Measurements from ENCODE around the gene PDE4D.

PDE4D gene

GRCh38 chr5:59732301-59732700, 161.2 kb downstream of the PDE4D start:
- DNase-seq, result no peak

GRCh38 chr5:59731809-59732208, 161.7 kb downstream of the PDE4D start:
- no peak for DNase-seq

- no peak for DNase-seq
These were observed 163.7 kb downstream of the PDE4D start for GRCh38 chr5:59729820-59730219.

GRCh38 chr5:59729357-59729756, 164.2 kb downstream of the PDE4D start:
- DNase-seq, result no peak

- no peak for DNase-seq
These were observed 165.2 kb downstream of the PDE4D start for GRCh38 chr5:59728356-59728755.

- no peak for DNase-seq
These were observed 166.3 kb downstream of the PDE4D start for GRCh38 chr5:59727186-59727585.

GRCh38 chr5:59725392-59725767, 168.1 kb downstream of the PDE4D start:
- peak; percentile 58 for DNase-seq

- DNase-seq, result peak; percentile 50
These were observed 168.8 kb downstream of the PDE4D start for GRCh38 chr5:59724482-59725391.

- DNase-seq, result peak; percentile 25
These were observed 170.7 kb downstream of the PDE4D start for GRCh38 chr5:59722874-59723273.

GRCh38 chr5:59721741-59722140, 171.8 kb downstream of the PDE4D start:
- no peak for DNase-seq

- no peak for DNase-seq
These were observed 173.5 kb downstream of the PDE4D start for GRCh38 chr5:59720063-59720462.

- DNase-seq, result no peak
These were observed 176.5 kb downstream of the PDE4D start for GRCh38 chr5:59716966-59717500.

GRCh38 chr5:59716029-59716428, 177.5 kb downstream of the PDE4D start:
- DNase-seq, result no peak

- DNase-seq, result no peak
These were observed 178.3 kb downstream of the PDE4D start for GRCh38 chr5:59715228-59715627.

- DNase-seq, result no peak
These were observed 180.1 kb downstream of the PDE4D start for GRCh38 chr5:59713498-59713844.

- DNase-seq, result peak; percentile 32
These were observed 180.6 kb downstream of the PDE4D start for GRCh38 chr5:59712836-59713497.

GRCh38 chr5:59711310-59711709, 182.2 kb downstream of the PDE4D start:
- DNase-seq, result peak; percentile 38

- peak; percentile 88 for DNase-seq
These were observed 183.7 kb downstream of the PDE4D start for GRCh38 chr5:59709846-59710245.

- no peak for DNase-seq
These were observed 184.1 kb downstream of the PDE4D start for GRCh38 chr5:59709346-59709821.

- DNase-seq, result no peak
These were observed 188.6 kb downstream of the PDE4D start for GRCh38 chr5:59704936-59705335.

- DNase-seq, result no peak
These were observed 189.7 kb downstream of the PDE4D start for GRCh38 chr5:59703789-59704188.

- no peak for DNase-seq
These were observed 195.0 kb downstream of the PDE4D start for GRCh38 chr5:59698207-59699178.

- DNase-seq, result no peak
These were observed 199.1 kb downstream of the PDE4D start for GRCh38 chr5:59694411-59694810.
